Fibroblast of lung (primary cell): ENCODE results near the gene TBC1D21.

Experiments used
- EZH2 ChIP-seq: IDR thresholded peaks from 2 replicates; pipeline ENCODE4 v1.5.1; 2012; ENCODE audit warnings: low read length, control low read depth, mild to moderate bottlenecking; ENCODE audit errors: missing control alignments
- TF ChIP-seq, protein P1 (sequence below), 2 donors: IDR thresholded peaks in 1 of 2; conservative IDR thresholded peaks in 1 of 2; 1 replicate in 1 of 2; 2 replicates in 1 of 2; pipeline ENCODE4 v1.5.1; 2011 to 2012; ENCODE audit warnings: low read length in 2 of 2, control low read depth in 1 of 2, inconsistent platforms in 1 of 2, low read depth in 1 of 2, mild to moderate bottlenecking in 1 of 2

DNA sequence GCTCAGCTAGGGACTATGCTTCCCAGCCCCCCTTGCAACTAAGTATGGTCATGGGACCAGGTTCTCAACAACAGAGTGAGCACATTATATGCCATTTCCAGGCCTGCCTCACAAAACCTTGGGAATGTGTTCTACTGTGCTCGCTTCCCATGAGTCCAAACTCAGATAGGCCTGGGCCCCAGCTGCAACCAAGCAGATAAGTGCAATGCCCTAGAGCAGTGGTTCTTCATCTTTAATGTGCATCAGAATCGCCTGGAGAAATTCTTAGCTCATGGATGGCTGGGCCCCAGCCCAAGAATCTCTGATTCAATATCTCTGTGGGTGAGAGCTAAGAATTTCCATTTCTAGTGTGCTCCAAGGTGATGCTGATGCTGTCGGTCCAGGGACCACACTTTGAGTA lies 27.5 kb upstream of the TBC1D21 start:
- TF ChIP-seq EZH2: no peak
- TF ChIP-seq, protein P1, sequence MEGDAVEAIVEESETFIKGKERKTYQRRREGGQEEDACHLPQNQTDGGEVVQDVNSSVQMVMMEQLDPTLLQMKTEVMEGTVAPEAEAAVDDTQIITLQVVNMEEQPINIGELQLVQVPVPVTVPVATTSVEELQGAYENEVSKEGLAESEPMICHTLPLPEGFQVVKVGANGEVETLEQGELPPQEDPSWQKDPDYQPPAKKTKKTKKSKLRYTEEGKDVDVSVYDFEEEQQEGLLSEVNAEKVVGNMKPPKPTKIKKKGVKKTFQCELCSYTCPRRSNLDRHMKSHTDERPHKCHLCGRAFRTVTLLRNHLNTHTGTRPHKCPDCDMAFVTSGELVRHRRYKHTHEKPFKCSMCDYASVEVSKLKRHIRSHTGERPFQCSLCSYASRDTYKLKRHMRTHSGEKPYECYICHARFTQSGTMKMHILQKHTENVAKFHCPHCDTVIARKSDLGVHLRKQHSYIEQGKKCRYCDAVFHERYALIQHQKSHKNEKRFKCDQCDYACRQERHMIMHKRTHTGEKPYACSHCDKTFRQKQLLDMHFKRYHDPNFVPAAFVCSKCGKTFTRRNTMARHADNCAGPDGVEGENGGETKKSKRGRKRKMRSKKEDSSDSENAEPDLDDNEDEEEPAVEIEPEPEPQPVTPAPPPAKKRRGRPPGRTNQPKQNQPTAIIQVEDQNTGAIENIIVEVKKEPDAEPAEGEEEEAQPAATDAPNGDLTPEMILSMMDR (conservative IDR thresholded peaks at IDR 0.05 in 1 of 2, IDR thresholded peaks at IDR 0.05 in 1 of 2; ENCODE audit: low read depth in 1 of 2, low read length in 2 of 2): no peak
